ENCODE data around the gene MOSPD2.

- TF ChIP-seq CTCF (IDR thresholded peaks at IDR 0.05), result no peak
- no peak for TF ChIP-seq POLR2A (IDR thresholded peaks at IDR 0.05)
- TF ChIP-seq POLR2AphosphoS5 (IDR thresholded peaks at IDR 0.05), result no peak
Observed at GRCh38 chrX:14902537-14902936, 29.3 kb downstream of the MOSPD2 start.

All from breast epithelium (tissue), 3 donors.